ENCODE data around the gene NNMT.

Gene NNMT

DNA sequence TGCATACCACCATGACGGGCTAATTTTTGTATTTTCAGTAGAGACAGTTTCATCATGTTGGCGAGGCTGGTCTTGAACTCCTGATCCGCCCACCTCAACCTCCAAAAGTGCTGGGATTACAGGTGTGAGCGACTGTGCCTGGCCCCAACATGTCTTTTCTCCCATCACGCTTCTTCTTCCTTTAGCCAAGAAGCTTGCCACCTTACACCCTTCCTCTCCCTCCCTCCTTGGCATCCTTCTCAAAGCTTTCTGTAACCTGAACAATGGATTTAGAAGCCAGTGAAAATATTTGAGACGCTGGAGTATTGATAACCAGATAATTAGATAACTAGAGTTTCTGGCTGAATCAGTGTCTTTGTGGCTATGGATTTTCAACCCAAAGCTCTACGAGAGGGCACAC is 11.3 kb upstream of the NNMT start:
- no peak for DNase-seq (ENCODE audit: low spot score)

DNA sequence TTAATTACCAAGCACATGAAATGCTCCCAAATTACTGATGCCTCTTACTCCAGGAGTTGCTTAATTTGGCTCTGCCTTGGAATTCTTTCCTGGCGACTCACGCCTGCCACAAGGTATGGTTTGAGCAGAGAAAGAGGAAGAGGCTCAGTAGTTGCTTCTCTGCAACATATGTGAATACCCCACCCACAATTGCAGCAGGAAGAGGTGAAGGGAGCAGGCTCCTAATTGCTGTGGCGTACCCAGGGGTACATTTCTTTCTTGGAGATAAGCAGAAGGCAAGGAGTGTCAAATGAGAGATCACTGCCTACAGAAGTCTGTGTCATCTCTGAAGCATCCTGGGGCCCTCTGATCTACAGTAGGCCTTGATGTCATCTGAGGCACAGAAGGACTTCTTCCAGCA is 10.6 kb upstream of the NNMT start:
- no peak for DNase-seq (ENCODE audit: low spot score)

DNA sequence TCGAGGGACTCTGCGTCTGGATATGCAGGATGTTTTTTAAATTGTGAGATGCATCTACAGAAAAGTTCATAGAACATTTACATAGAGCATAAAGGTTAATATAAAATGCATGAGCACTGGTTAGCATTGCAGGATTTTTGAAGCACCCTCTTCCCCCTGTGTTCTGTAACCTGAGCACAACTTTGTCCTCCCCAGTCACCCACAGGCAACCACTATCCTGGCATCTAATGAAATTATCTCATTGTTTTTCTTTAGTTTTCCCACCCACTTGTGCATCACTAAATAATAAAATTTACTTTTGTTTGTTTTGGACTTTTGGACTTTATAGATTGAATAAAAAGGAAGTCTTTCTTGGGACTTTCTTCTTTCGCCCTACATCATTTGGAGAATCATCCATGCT is 10.0 kb upstream of the NNMT start:
- no peak for DNase-seq (ENCODE audit: low spot score)

DNA sequence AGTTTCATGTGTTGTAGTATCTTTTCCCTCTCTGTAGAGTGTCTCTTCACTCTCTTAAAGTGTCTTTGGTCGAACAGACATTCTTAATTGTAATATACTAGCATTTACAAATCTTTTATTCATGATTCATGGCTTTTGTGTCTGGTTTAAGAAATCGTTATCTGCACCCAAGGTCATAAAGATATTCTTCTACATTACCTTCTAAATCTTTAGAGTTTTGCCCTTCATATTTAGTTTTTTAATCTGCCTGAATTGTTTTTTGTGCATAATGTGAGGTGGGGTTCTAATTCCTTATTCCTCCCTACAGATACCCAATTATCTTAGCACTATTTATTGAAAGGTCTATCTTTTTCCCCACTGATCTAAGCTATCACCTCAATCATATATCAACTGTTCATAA is 9.0 kb upstream of the NNMT start:
- DNase-seq (ENCODE audit: low spot score), result no peak

DNA sequence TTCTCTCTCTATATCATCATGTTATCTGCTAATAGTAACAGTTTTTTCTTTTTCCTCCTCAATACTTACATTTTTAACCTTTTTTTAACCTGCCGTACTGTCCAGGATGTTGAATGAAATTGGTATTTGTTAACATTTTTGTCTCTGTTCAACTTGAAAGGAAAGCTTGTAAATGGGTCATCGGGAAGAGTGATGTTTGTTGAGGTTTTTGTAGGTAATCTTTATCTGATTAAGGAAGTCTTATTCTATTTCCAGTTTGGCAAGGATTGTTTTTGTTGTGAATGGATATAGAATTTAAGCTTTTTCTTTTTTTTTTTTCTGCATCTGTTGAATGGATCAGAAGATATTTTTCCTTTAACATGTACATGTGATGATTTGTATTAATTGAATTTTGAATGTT is 8.1 kb upstream of the NNMT start:
- DNase-seq (ENCODE audit: low spot score), result no peak

DNA sequence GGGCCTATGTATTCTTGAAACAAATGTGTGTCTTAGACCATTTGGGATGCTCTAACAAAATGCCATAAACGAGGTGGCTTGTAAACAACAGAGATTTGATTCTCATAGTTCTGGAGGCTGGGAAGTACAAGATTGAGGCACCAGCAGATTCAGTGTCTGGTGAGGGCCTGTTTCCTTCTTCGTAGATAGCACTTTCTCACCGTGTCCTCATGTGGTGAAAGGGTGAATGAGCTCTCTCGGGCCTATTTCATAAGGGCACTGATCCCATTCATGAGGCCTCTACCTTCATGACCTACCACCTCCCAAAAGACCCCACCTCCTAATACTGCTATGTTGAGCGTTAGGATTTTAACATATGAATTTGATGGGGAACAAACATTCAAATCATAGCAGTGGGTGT is 6.4 kb upstream of the NNMT start:
- no peak for DNase-seq (ENCODE audit: low spot score)

DNA sequence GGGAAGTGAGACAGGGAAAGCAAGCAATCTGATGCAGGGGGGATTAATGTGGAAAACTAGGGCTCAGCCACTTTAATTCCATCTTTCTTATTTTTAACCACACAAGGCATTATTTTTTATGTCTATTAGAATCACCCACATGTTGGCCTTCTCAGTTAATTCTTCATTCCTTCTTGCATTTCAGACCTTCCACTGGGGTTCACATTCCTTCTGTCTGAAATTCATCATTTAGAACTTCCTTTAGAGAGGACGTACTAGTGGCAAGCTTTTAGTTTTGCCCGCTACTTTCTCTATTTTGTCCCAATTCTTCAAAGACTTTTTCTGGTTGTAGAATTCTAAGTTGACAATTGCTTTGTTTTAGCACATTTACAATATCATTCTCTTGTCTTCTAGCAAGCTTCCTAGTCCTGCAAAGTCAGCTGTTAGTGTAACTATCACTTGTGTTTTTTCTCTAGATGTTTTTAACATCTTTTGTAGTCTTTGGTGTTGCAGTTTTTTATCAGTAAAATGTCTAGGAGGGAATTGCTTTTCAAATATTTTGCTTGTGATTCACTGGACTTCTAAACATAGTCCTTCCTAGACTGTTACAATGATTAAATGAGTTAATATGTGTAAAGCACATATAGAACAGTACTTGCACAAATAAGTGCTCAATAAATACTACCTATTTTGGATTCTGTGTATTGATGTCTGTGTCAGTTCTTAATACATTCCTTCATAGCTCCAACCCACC is 5.5 kb upstream of the NNMT start:
- no peak for DNase-seq (ENCODE audit: low spot score)

DNA sequence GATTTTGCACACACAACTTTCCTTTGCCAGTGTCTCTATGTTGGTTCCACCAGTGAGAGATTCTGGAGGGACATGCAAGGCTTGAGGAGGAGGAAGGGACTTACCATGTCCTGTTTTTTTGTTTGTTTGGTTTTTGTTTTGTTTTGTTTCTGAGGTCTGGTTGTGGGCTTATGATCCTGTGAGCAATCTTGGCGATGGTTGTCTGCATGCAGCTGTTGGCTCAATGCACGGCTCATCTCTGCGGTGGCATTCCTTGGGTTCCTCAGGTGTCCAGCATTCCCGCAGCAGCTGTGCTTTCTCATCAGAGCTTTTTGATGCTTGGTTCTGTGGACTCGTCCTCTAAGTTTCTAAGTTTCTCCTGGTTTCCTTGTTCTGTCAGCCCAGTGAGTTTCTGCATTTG is 4.8 kb upstream of the NNMT start:
- no peak for DNase-seq (ENCODE audit: low spot score)

DNA sequence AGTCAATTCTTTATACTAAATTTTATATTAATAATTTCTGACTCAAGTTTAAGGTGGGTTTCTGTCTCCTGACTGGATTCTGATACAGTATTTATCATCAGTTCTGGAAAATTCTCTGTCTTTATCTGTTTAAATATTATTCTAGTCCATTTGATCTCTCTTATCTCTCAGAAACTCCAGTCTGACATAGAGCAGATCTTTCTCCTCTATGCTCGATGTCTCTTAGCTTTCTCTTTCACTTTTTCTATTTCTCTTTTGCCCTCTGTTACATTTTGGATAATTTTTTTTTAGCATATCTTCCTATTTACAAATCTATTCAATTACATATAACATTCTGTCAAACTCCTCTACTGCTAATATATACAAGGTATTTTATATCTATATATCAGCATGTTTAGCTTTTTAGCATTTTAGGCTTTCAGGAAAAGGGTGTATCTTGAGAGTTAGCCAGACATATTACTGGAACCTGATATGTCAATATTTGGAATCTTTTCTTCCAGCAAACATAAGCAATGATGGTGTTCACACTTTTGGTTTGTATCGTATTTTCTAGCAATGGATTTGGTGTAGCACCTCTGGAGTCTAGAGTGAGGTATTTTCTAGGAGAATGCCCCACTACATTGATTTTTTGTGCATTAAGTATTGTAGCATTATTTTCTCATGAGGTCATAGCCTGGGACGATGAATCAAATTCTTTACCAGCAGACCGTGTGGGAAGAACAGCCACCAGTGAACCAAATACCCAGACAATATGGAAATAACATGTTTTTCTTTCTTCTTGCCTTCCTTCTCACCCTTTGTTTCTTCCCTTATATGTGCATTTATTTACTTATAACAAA is 4.1 kb upstream of the NNMT start:
- no peak for DNase-seq (ENCODE audit: low spot score)

DNA sequence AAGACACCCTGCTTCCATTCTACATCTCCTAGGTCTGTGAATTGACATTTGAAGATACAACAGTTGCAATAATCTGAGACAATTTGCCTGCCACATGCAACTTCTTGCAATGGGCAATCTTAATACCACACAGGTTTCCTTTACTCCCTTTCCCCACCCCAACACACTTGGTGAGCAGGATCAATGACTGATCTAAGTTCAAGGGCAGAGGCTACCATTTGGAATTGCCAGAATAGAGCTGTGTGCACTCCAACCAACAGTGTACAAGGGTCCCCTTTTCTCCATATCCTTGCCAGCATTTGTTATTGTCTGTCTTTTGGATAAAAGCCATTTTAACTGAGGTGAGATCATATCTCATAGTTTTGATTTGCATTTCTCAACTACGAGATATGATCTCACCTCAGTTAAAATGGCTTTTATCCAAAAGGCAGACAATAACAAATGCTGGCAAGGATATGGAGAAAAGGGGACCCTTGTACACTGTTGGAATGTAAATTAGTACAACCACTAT is 2.9 kb upstream of the NNMT start:
- DNase-seq (ENCODE audit: low spot score), result no peak

DNA sequence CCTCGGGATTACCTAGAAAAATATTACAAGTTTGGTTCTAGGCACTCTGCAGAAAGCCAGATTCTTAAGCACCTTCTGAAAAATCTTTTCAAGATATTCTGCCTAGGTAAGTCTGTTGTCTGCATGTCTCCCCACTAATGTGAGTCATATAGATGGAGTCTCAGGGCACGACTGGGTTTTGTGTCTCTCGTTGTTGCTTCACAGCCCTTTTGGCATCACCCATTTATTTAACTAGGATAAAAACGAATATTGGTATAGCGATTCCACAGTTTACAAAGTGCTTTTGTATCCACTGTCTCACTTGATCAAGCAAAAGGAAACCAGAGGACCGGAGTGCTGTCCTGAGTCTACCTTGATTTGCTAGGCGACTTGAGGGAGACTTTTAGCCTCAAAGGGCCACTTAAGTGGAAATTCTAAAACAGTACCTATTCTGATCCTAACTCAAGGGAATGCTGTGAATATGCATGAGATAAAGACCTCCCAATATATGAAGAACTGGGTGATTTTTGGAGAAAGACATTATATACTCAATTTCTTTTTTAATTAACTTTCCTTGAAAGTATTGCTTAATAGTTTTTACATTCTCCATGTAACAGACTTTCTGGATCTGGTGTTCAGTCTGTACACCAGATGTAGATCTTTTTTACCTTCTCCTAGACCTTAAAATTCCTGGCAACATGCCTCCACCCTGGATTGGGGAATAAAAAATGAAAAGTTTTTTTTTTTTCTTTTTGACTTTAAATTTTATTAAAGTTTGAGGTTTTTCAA is 590 bp downstream of the NNMT start:
- no peak for DNase-seq (ENCODE audit: low spot score)

DNA sequence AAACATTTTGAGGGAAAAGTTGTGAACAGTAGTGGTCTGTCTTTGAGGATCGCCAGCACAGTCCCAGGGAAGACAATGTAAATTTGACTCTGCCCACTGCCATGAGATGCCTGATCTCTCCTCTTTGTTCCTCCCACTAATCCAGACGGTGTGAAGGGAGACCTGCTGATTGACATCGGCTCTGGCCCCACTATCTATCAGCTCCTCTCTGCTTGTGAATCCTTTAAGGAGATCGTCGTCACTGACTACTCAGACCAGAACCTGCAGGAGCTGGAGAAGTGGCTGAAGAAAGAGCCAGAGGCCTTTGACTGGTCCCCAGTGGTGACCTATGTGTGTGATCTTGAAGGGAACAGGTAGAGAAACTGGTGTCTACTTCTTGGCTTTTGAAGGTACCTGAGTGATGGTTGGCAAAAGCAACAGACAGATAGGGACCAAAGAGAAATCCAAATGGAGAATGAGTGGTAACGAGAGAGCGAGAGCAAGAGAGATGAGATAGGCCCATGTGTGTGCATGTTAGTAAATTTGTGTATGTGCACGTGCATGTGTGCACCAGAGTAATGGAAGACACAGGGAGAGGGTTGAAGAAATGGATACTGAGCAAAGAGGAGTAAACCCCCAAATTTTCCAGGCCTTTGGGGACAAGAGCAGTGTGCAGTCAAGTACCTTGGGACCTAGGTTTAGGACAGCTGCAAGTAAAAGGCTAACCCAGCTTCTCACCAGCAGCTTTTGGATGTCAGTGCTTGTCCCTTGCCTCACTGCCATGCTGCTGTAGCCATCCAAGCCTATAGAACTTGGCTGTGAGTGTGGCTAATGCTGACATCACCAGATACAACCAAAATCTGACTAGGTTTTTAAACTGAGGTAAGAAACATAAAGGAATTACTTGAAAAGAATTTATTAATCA is 1.9 kb downstream of the NNMT start:
- DNase-seq (ENCODE audit: low spot score), result no peak

DNA sequence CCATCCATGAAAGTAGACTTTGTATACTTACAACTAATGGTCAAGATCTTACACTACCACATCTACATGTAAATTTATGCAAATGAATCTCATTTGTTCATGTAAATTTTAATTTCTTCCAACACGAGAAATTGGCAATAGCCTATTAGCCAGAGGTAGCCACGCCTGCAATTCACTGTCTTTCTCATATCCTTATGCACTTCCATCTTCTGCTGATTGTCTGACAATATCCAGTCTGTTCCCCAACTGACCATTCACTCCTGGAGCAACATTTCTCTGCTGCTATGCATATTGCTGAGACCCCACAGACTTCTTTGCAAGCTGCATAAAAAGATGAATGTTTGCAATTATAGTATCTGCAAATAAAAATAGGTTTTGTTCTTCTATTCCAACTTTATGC is 2.5 kb downstream of the NNMT start:
- DNase-seq (ENCODE audit: low spot score), result no peak

DNA sequence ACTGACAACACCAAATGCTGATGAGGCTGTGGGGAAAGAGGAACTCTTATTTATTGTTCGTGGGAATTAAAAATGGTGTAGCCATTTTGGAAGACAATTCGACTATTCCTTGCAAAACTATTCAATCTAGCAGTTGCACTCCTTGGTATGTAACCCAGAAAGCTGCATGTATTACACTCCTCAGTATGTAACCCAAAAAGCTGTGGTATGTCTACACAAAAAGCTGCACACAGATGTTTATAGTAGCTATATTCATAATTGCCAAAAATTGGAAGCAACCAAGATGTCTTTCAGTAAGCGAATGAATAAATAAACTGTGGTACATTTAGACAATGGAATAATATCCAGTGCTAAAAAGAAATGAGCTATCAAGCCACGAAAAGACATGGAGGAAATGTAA is 4.9 kb downstream of the NNMT start:
- DNase-seq (ENCODE audit: low spot score), result no peak

DNA sequence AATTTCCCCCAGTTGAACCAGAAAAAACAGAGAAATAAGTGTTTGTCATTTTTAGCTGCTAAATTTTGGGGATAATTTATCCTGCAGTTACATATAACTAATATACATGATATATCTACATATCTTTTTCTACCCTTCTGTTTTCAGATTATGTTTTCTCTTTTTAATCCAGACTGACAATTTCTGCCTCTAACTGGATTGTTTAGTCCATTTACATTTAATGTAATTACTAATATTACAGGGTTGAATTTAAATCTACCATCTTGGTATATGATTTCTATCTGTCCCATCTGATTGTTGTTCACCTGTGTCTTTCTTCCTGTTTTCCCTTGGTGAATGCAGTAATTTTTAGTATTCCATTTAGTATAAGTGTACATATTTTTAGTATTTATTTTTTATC is 5.7 kb downstream of the NNMT start:
- DNase-seq (ENCODE audit: low spot score), result no peak

DNA sequence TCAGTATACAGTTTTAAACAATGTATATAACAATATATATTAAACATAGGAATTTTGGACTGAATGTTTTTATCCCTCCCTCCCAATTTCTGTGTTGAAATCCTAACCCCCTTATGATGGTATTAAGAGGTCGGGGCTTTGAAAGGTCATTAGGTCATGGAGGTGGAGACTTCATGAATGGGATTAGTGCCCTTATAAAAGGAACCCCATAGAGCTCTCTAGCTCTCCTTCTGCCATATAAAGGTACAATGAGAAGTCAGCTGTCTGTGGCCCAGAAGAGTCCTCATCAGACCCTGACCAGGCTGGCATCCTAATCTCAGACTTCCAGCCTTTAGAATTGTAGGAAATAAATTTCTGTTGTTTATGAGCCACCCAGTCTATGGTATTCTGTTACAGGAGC is 6.5 kb downstream of the NNMT start:
- DNase-seq (ENCODE audit: low spot score), result no peak

DNA sequence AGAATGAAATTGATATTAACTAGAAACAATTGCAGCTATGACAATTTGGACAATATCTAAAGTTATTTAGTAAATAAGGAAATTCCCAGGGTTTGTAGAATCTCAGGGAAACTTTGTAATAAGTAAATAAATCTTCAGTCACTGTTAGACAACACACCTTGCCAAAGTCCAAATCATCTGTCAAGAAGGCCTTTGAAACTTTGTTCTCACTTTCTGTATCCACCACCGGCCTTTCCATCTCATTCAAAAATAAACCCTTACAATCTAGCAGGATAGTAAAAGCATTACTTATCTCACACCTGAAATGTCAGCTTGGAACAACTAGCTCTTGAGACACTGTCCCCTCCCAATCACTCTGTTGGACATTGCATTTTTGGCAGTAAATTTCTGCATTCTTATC is 7.9 kb downstream of the NNMT start:
- no peak for DNase-seq (ENCODE audit: low spot score)

DNA sequence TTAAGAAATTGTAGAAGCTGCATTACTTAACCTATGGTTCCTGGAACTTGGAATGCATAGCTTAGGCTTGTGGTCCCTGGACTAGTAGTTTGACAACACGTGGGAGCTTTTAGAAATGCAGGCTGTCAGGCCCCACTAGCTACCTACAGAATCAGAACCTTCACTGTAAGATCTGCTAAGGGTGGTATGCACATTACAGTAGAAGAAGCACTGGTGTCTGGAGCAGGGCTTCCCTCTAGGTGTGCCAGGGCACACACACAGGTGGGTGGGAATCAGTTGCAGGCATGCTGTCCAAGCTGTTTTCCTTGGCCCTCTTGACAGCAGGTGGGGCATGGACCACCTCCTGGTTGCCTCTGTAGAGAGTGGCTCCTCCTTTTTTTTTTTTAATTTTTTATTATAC is 8.8 kb downstream of the NNMT start:
- no peak for DNase-seq (ENCODE audit: low spot score)

DNA sequence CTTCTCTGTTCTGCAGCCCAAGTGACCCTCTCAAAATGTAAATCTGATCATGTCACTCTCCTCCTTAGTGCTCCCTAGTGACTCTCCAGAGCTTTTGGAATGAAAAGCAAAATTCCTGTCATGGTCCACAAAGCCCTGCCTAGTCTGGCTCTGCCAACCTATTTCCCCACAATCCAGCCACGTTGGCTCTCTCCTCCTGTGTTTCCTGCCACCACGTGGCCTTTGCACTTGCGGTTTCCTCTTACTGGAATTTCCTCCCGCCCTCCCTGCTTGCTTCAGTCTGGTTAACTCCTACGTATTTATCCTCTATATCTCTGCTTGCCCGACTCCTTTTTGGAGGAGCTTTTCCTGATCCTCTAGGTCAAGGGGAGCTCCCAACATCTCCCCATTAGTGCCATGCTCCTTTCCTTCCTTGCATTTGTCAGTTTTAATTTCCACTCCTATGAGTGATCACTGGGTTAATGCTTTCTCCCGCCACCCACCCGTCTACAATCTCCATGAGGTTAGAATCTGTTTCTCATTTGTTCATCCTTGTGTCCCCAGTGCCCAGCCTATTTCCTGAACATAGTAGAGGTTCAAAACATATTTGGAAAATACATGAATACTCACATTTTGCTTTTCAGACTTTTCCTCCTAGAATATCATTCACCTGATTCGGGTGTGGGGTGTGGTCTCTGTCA is 11.5 kb downstream of the NNMT start:
- DNase-seq (ENCODE audit: low spot score), result peak; percentile 4

DNA sequence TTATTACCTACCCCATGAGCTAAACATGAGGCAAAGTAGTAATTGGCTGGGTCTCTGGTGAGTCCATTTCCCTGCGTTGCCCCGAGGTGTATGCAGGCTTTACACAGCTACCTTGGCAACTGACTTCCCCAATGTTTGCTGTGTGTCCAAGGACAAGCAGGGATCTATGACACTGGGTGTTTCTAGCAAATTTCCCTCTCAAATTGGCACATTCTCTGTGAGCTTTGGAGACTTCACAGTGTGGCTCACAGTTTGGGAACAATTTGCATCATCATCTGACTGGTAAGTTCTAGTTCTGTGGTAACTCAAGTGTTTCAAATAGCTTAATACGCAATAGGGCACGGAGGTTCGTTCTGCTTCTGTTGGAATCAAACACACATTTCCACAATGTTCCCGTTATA is 12.5 kb downstream of the NNMT start:
- no peak for DNase-seq (ENCODE audit: low spot score)

DNA sequence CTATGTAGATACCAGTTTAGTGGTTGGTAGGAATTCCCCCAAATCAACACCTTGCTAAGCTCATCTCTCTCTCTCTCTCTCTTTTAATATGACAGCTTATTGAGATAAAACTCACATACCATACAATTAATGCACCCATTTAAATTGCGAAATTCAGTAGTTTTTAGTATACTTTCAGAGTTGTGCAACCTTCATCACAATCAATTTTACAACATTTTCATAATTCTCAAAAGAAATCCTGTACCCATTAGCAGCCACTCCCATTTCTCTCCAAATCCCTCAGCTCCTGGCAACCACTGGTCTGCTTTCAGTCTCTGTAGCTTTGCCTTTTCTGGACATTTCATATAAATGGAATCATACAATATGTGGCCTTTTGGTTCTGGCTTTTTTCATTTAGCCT is 13.3 kb downstream of the NNMT start:
- no peak for DNase-seq (ENCODE audit: low spot score)

All from HuH-7.5 (cell line).